ENCODE results near the gene EFHD1. TPM values are rescaled to one million over a fixed set of nuclear protein-coding genes. Genes with fewer than 3 reads are reported as not detected.

Gene EFHD1
- total and polyA plus RNA-seq, 9 of the 15 experiments (the other 6 are each of a cell fraction or from before 2014, with no cell fraction given), result 0.66 to 9.1 (median 2.0) TPM

DNA sequence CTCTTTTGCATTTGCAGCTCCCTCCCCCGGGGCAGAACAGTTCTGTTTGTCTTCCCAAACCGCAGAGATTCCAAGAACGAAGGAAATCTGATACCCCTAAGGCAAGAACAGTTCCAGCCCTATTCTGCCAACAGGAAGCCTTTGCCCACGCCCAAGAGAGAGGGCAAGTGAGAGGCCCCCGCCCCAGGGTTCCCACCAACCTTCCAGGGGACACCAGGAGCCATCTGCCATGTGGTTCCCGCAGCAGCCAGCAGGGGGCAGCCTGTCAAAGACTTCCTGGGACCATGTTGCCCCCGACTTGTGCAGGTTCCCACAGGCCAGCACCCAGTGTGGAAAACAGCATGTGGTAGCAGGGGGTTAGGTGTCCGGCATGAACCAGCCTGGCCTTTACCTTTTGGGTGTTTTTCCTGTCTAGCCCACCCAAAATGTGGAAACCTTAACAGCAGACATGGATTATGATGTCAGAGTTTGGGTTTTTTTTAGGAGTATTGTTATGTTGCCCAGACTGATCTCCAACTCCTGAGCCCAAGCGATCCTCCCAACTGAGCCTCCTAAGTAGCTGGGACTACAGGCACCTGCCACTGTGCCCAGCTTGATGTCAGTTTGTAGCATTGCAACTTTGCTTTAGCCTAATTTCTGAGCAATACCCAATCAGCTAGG is 21.7 kb upstream of the EFHD1 start (continued):
- TF ChIP-seq, protein P1, sequence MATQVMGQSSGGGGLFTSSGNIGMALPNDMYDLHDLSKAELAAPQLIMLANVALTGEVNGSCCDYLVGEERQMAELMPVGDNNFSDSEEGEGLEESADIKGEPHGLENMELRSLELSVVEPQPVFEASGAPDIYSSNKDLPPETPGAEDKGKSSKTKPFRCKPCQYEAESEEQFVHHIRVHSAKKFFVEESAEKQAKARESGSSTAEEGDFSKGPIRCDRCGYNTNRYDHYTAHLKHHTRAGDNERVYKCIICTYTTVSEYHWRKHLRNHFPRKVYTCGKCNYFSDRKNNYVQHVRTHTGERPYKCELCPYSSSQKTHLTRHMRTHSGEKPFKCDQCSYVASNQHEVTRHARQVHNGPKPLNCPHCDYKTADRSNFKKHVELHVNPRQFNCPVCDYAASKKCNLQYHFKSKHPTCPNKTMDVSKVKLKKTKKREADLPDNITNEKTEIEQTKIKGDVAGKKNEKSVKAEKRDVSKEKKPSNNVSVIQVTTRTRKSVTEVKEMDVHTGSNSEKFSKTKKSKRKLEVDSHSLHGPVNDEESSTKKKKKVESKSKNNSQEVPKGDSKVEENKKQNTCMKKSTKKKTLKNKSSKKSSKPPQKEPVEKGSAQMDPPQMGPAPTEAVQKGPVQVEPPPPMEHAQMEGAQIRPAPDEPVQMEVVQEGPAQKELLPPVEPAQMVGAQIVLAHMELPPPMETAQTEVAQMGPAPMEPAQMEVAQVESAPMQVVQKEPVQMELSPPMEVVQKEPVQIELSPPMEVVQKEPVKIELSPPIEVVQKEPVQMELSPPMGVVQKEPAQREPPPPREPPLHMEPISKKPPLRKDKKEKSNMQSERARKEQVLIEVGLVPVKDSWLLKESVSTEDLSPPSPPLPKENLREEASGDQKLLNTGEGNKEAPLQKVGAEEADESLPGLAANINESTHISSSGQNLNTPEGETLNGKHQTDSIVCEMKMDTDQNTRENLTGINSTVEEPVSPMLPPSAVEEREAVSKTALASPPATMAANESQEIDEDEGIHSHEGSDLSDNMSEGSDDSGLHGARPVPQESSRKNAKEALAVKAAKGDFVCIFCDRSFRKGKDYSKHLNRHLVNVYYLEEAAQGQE (IDR thresholded peaks at IDR 0.05; ENCODE audit: borderline replicate concordance), result peak; percentile 42; the same call in 1 of the 2 replicates
- TF ChIP-seq, protein P1 (CRISPR knock-in tag; IDR thresholded peaks at IDR 0.05; ENCODE audit: low read depth), result no peak
- no peak for TF ChIP-seq ELF4 (CRISPR knock-in tag; IDR thresholded peaks at IDR 0.05)
- TF ChIP-seq, protein P2, sequence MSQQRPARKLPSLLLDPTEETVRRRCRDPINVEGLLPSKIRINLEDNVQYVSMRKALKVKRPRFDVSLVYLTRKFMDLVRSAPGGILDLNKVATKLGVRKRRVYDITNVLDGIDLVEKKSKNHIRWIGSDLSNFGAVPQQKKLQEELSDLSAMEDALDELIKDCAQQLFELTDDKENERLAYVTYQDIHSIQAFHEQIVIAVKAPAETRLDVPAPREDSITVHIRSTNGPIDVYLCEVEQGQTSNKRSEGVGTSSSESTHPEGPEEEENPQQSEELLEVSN (IDR thresholded peaks at IDR 0.05; ENCODE audit: borderline replicate concordance in 1 of 2, extremely low read depth in 1 of 2, insufficient read depth in 1 of 2, insufficient read length in 1 of 2, low read depth in 1 of 2, low read length in 1 of 2, poor library complexity in 1 of 2, severe bottlenecking in 1 of 2), result no peak
- no peak for TF ChIP-seq ZFP36 (IDR thresholded peaks at IDR 0.05; ENCODE audit: low read depth, low read length, partially characterized antibody)
- TF ChIP-seq SMC3 (conservative IDR thresholded peaks at IDR 0.05; ENCODE audit: insufficient read depth, low read depth, low read length), result peak; percentile 43; the same call in 1 of the 2 replicates
- TF ChIP-seq RB1 (IDR thresholded peaks at IDR 0.05; ENCODE audit: low read depth), result no peak
- TF ChIP-seq RAD21 (CRISPR knock-in tag; conservative IDR thresholded peaks at IDR 0.05 in 1 of 2, IDR thresholded peaks at IDR 0.05 in 1 of 2), result peak; percentile 35 to 61; a peak in 3 of 4 replicates
- TF ChIP-seq ZNF561 (CRISPR knock-in tag; conservative IDR thresholded peaks at IDR 0.05), result no peak
- TF ChIP-seq, protein P3, sequence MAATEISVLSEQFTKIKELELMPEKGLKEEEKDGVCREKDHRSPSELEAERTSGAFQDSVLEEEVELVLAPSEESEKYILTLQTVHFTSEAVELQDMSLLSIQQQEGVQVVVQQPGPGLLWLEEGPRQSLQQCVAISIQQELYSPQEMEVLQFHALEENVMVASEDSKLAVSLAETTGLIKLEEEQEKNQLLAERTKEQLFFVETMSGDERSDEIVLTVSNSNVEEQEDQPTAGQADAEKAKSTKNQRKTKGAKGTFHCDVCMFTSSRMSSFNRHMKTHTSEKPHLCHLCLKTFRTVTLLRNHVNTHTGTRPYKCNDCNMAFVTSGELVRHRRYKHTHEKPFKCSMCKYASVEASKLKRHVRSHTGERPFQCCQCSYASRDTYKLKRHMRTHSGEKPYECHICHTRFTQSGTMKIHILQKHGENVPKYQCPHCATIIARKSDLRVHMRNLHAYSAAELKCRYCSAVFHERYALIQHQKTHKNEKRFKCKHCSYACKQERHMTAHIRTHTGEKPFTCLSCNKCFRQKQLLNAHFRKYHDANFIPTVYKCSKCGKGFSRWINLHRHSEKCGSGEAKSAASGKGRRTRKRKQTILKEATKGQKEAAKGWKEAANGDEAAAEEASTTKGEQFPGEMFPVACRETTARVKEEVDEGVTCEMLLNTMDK (IDR thresholded peaks at IDR 0.05; ENCODE audit: borderline replicate concordance, insufficient read depth, low read depth, low read length, poor library complexity, severe bottlenecking), result peak; percentile 59
- peak; percentile 17; the same call in 1 of the 2 replicates for TF ChIP-seq ZBTB7A (IDR thresholded peaks at IDR 0.05; ENCODE audit: borderline replicate concordance, control insufficient read depth, low read depth, low read length)
- TF ChIP-seq, protein P4, sequence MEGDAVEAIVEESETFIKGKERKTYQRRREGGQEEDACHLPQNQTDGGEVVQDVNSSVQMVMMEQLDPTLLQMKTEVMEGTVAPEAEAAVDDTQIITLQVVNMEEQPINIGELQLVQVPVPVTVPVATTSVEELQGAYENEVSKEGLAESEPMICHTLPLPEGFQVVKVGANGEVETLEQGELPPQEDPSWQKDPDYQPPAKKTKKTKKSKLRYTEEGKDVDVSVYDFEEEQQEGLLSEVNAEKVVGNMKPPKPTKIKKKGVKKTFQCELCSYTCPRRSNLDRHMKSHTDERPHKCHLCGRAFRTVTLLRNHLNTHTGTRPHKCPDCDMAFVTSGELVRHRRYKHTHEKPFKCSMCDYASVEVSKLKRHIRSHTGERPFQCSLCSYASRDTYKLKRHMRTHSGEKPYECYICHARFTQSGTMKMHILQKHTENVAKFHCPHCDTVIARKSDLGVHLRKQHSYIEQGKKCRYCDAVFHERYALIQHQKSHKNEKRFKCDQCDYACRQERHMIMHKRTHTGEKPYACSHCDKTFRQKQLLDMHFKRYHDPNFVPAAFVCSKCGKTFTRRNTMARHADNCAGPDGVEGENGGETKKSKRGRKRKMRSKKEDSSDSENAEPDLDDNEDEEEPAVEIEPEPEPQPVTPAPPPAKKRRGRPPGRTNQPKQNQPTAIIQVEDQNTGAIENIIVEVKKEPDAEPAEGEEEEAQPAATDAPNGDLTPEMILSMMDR (IDR thresholded peaks at IDR 0.05 in 2 of 3, conservative IDR thresholded peaks at IDR 0.05 in 1 of 3; ENCODE audit: insufficient read depth in 2 of 3, low read depth in 1 of 3, low read length in 3 of 3), result peak; percentile 72 to 87 (median 72)

Measured in K562 (cell line).